ENCODE measurements around the gene COL9A2. TPM values are rescaled to one million over a fixed set of nuclear protein-coding genes. Genes with fewer than 3 reads are reported as not detected.

The COL9A2 gene
- total and polyA plus RNA-seq, 12 donors: 0.20 to 1.8 (median 0.37) TPM

GRCh38 chr1:40318970-40319621 is 2.0 kb upstream of the COL9A2 start:
- H3K4me3 ChIP-seq: no peak overlapping the region
- no peaks in the 10 kb centered on the region for H3K36me3 ChIP-seq
- peaks cover 7 to 57% (median 51%) of the 10 kb centered on the region in 7 donors for H3K27me3 ChIP-seq
- H3K27ac ChIP-seq: no peak overlapping the region
- no peak for TF ChIP-seq CTCF (IDR thresholded peaks at IDR 0.05)
- ATAC-seq (no peak), DNase-seq (no peak)
- no peaks in the 10 kb centered on the region for H3K9me3 ChIP-seq
- 85 to 88% methylated on average over 4 of the region's 4 CpGs for WGBS, 2 donors
- intact Hi-C loops (cut with DNase I): no loop called here
- H3K4me1 ChIP-seq: peaks cover 8 to 31% (median 24%) of the 10 kb centered on the region in 9 donors

GRCh38 chr1:40318476-40318875 is 1.4 kb upstream of the COL9A2 start:
- Histone ChIP-seq H3K9me3 (no peaks in the 10 kb centered on the region), H3K27me3 (peaks cover 7 to 57% (median 51%) of the 10 kb centered on the region in 7 donors), H3K36me3 (no peaks in the 10 kb centered on the region), H3K4me3 (no peak overlapping the region), H3K4me1 (peaks cover 8 to 31% (median 24%) of the 10 kb centered on the region in 9 donors), H3K27ac (no peak overlapping the region)
- TF ChIP-seq CTCF (IDR thresholded peaks at IDR 0.05): no peak
- ATAC-seq (no peak), DNase-seq (no peak)
- intact Hi-C loops (cut with DNase I): no loop called here
- WGBS, 2 donors: 86 to 92% methylated on average over 4 of the region's 4 CpGs

- 17 to 29% methylated on average over 21 of the region's 21 CpGs for WGBS, 2 donors
- Histone ChIP-seq H3K36me3 (no peaks in the 10 kb centered on the region), H3K27ac (no peak overlapping the region), H3K9me3 (no peaks in the 10 kb centered on the region), H3K27me3 (peaks cover 7 to 57% (median 51%) of the 10 kb centered on the region in 7 donors), H3K4me3 (peak overlapping the region in 6 of 10 donors; percentile 13 to 57 (median 54)), H3K4me1 (peaks cover 8 to 34% (median 24%) of the 10 kb centered on the region in 9 donors)
- intact Hi-C loops (cut with DNase I): no loop called here
- DNase-seq (no peak), ATAC-seq (no peak)
- TF ChIP-seq CTCF (IDR thresholded peaks at IDR 0.05): no peak
Measured at GRCh38 chr1:40317394-40318074, 448 bp upstream of the COL9A2 start.

- intact Hi-C loops (cut with DNase I): no loop called here
- peak in 7 of 8 donors; percentile 3 to 43 (median 29) for ATAC-seq
- WGBS, 2 donors: 2% methylated on average over 41 of the region's 41 CpGs
- Histone ChIP-seq H3K4me3 (peak overlapping the region; percentile 13 to 57 (median 46)), H3K36me3 (no peaks in the 10 kb centered on the region), H3K4me1 (peaks cover 8 to 39% (median 24%) of the 10 kb centered on the region in 9 donors), H3K27me3 (peaks cover 7 to 57% (median 51%) of the 10 kb centered on the region in 7 donors), H3K27ac (no peak overlapping the region), H3K9me3 (no peaks in the 10 kb centered on the region)
- no peak for DNase-seq
- TF ChIP-seq CTCF (IDR thresholded peaks at IDR 0.05): no peak
Measured at GRCh38 chr1:40315795-40316594, 1.1 kb downstream of the COL9A2 start.

All from heart right ventricle (tissue), 16 donors.